ENCODE results near the gene CDKAL1.

DNA sequence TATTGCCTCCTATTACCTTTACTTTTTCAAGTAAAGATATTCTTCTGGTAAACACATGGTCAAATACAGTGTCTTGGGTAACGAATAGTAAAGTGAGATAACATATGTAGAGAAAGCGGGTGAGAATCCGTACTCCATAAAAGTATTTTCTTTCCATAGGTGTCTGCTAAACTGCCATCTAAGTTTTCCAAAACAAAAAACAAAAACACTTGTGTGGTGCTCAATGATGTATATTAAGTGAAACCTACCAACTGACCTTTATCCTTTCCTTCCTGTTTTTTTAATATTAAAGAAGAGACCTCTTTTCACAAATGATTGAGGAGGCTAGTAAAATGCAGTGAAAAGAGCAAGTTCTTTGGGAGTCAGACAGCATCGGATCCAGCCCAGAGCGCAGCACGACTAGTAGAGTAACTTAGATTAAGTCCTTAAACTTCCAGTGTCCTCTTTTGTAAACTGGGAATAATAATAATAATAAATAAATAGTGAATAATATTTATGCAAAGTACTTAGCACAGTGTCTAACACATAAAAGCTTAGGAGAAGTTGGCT lies 437 bp upstream of the CDKAL1 start:
- no peak for TF ChIP-seq POLR2A (IDR thresholded peaks at IDR 0.05; ENCODE audit: low read depth)
- TF ChIP-seq, protein P1, sequence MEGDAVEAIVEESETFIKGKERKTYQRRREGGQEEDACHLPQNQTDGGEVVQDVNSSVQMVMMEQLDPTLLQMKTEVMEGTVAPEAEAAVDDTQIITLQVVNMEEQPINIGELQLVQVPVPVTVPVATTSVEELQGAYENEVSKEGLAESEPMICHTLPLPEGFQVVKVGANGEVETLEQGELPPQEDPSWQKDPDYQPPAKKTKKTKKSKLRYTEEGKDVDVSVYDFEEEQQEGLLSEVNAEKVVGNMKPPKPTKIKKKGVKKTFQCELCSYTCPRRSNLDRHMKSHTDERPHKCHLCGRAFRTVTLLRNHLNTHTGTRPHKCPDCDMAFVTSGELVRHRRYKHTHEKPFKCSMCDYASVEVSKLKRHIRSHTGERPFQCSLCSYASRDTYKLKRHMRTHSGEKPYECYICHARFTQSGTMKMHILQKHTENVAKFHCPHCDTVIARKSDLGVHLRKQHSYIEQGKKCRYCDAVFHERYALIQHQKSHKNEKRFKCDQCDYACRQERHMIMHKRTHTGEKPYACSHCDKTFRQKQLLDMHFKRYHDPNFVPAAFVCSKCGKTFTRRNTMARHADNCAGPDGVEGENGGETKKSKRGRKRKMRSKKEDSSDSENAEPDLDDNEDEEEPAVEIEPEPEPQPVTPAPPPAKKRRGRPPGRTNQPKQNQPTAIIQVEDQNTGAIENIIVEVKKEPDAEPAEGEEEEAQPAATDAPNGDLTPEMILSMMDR (IDR thresholded peaks at IDR 0.05): no peak
- no peak for TF ChIP-seq POLR2AphosphoS5 (IDR thresholded peaks at IDR 0.05)

All from esophagus muscularis mucosa (tissue), 3 donors.